ENCODE data around the gene SMPD3.
"Not testable (repeated sequence)": the region's sequence is repeated elsewhere in the genome, so short reads cannot be mapped to it uniquely, and the experiment has no call there.

SMPD3 gene

GRCh38 chr16:68448360-68448970 lies at the start of gene SMPD3:
TSS of gene SMPD3 (minus strand) at chr16:68448508. CDS start at chr16:68372181, 76,327 bp downstream.
- DNase-seq (ENCODE audit: low read depth in 2 of 2): peak; percentile 92 to 97

GRCh38 chr16:68496689-68497088 lies 48.4 kb upstream of the SMPD3 start:
- no peak for DNase-seq (ENCODE audit: low read depth in 2 of 2)

- DNase-seq (ENCODE audit: low read depth in 2 of 2): not testable (repeated sequence)
Measured at GRCh38 chr16:68494261-68494660, 46.0 kb upstream of the SMPD3 start.

- DNase-seq (ENCODE audit: low read depth in 2 of 2): no peak
Measured at GRCh38 chr16:68493412-68494070, 45.2 kb upstream of the SMPD3 start.

- DNase-seq (ENCODE audit: low read depth in 2 of 2): no peak
Measured at GRCh38 chr16:68492543-68493411, 44.5 kb upstream of the SMPD3 start.

- no peak for DNase-seq (ENCODE audit: low read depth in 2 of 2)
Measured at GRCh38 chr16:68492151-68492542, 43.8 kb upstream of the SMPD3 start.

GRCh38 chr16:68491576-68491950 lies 43.3 kb upstream of the SMPD3 start:
- DNase-seq (ENCODE audit: low read depth in 2 of 2): no peak

- DNase-seq (ENCODE audit: low read depth in 2 of 2): no peak
Measured at GRCh38 chr16:68490829-68491575, 42.7 kb upstream of the SMPD3 start.

- DNase-seq (ENCODE audit: low read depth in 2 of 2): no peak
Measured at GRCh38 chr16:68490358-68490757, 42.0 kb upstream of the SMPD3 start.

GRCh38 chr16:68488554-68488953 lies 40.2 kb upstream of the SMPD3 start:
- DNase-seq (ENCODE audit: low read depth in 2 of 2): no peak

GRCh38 chr16:68487669-68488068 lies 39.4 kb upstream of the SMPD3 start:
- no peak for DNase-seq (ENCODE audit: low read depth in 2 of 2)

GRCh38 chr16:68487203-68487514 lies 38.9 kb upstream of the SMPD3 start:
- no peak for DNase-seq (ENCODE audit: low read depth in 2 of 2)

- DNase-seq (ENCODE audit: low read depth in 2 of 2): no peak
Measured at GRCh38 chr16:68486502-68487202, 38.3 kb upstream of the SMPD3 start.

- DNase-seq (ENCODE audit: low read depth in 2 of 2): no peak
Measured at GRCh38 chr16:68481636-68482035, 33.3 kb upstream of the SMPD3 start.

GRCh38 chr16:68480084-68480995 lies 32.0 kb upstream of the SMPD3 start:
- no peak for DNase-seq (ENCODE audit: low read depth in 2 of 2)

- no peak for DNase-seq (ENCODE audit: low read depth in 2 of 2)
Measured at GRCh38 chr16:68479271-68479670, 31.0 kb upstream of the SMPD3 start.

GRCh38 chr16:68478526-68479250 lies 30.4 kb upstream of the SMPD3 start:
- no peak for DNase-seq (ENCODE audit: low read depth in 2 of 2)

- DNase-seq (ENCODE audit: low read depth in 2 of 2): no peak
Measured at GRCh38 chr16:68475071-68475470, 26.8 kb upstream of the SMPD3 start.

GRCh38 chr16:68473358-68474070 lies 25.2 kb upstream of the SMPD3 start:
- no peak for DNase-seq (ENCODE audit: low read depth in 2 of 2)
